Measurements from ENCODE around the gene FOXC1. TPM values are rescaled to one million over a fixed set of nuclear protein-coding genes. Genes with fewer than 3 reads are reported as not detected.

Gene FOXC1
- total RNA-seq, 1 experiment from 2014 or later = not detected

- no peak overlapping the region for H3K4me2 ChIP-seq (ENCODE audit: low read depth, low read length, poor library complexity, severe bottlenecking)
- H3K36me3 ChIP-seq (ENCODE audit: insufficient read depth, low read length) = no peaks in the 10 kb centered on the region
- DNase-seq = peak; percentile 79
Observed at GRCh38 chr6:1604158-1605003, 5.3 kb upstream of the FOXC1 start.

GRCh38 chr6:1605004-1605892 is 4.5 kb upstream of the FOXC1 start:
- no peaks in the 10 kb centered on the region for H3K9me2 ChIP-seq (replicated peaks; ENCODE audit: insufficient read depth, low read length)
- no peak overlapping the region for H2AFZ ChIP-seq (ENCODE audit: low read length)
- H3K9me3 ChIP-seq (ENCODE audit: low read length) = no peaks in the 10 kb centered on the region
- H3K27ac ChIP-seq (ENCODE audit: low read length) = no peak overlapping the region
- H3K4me1 ChIP-seq (ENCODE audit: low read length) = peaks cover 2% of the 10 kb centered on the region; the same call in 1 of the 2 replicates
- H3K79me2 ChIP-seq (ENCODE audit: low read length) = no peaks in the 10 kb centered on the region
- no peak for DNase-seq
- H4K20me1 ChIP-seq (ENCODE audit: insufficient read depth, low read depth, low read length) = no peaks in the 10 kb centered on the region
- H3K27me3 ChIP-seq (ENCODE audit: low read length) = no peaks in the 10 kb centered on the region
- no peak overlapping the region for H3K9ac ChIP-seq (ENCODE audit: low read length)
- H3K4me2 ChIP-seq (ENCODE audit: low read depth, low read length, poor library complexity, severe bottlenecking) = no peak overlapping the region
- H3K36me3 ChIP-seq (ENCODE audit: insufficient read depth, low read length) = no peaks in the 10 kb centered on the region
- H3K4me3 ChIP-seq (ENCODE audit: low read length) = no peak overlapping the region

More at GRCh38 chr6:1604158-1605003, 5.3 kb upstream of the FOXC1 start:
- no peak overlapping the region for H3K27ac ChIP-seq (ENCODE audit: low read length)
- no peak overlapping the region for H3K9ac ChIP-seq (ENCODE audit: low read length)
- H3K4me3 ChIP-seq (ENCODE audit: low read length) = no peak overlapping the region
- H2AFZ ChIP-seq (ENCODE audit: low read length) = no peak overlapping the region
- no peaks in the 10 kb centered on the region for H4K20me1 ChIP-seq (ENCODE audit: insufficient read depth, low read depth, low read length)
- H3K79me2 ChIP-seq (ENCODE audit: low read length) = no peaks in the 10 kb centered on the region
- H3K9me3 ChIP-seq (ENCODE audit: low read length) = no peaks in the 10 kb centered on the region
- no peaks in the 10 kb centered on the region for H3K27me3 ChIP-seq (ENCODE audit: low read length)
- no peaks in the 10 kb centered on the region for H3K9me2 ChIP-seq (replicated peaks; ENCODE audit: insufficient read depth, low read length)
- peaks cover 2% of the 10 kb centered on the region; the same call in 1 of the 2 replicates for H3K4me1 ChIP-seq (ENCODE audit: low read length)

GRCh38 chr6:1605893-1606779 is 3.6 kb upstream of the FOXC1 start:
- Histone ChIP-seq H3K4me1 (ENCODE audit: low read length) (peaks cover 2% of the 10 kb centered on the region; the same call in 1 of the 2 replicates), H2AFZ (ENCODE audit: low read length) (no peak overlapping the region), H3K79me2 (ENCODE audit: low read length) (no peaks in the 10 kb centered on the region), H3K9ac (ENCODE audit: low read length) (no peak overlapping the region), H3K9me2 (replicated peaks; ENCODE audit: insufficient read depth, low read length) (no peaks in the 10 kb centered on the region), H3K4me2 (ENCODE audit: low read depth, low read length, poor library complexity, severe bottlenecking) (no peak overlapping the region), H3K4me3 (ENCODE audit: low read length) (no peak overlapping the region), H3K27ac (ENCODE audit: low read length) (no peak overlapping the region), H3K9me3 (ENCODE audit: low read length) (no peaks in the 10 kb centered on the region), H3K36me3 (ENCODE audit: insufficient read depth, low read length) (no peaks in the 10 kb centered on the region), H3K27me3 (ENCODE audit: low read length) (no peaks in the 10 kb centered on the region), H4K20me1 (ENCODE audit: insufficient read depth, low read depth, low read length) (no peaks in the 10 kb centered on the region)
- peak; percentile 59 for DNase-seq

DNA sequence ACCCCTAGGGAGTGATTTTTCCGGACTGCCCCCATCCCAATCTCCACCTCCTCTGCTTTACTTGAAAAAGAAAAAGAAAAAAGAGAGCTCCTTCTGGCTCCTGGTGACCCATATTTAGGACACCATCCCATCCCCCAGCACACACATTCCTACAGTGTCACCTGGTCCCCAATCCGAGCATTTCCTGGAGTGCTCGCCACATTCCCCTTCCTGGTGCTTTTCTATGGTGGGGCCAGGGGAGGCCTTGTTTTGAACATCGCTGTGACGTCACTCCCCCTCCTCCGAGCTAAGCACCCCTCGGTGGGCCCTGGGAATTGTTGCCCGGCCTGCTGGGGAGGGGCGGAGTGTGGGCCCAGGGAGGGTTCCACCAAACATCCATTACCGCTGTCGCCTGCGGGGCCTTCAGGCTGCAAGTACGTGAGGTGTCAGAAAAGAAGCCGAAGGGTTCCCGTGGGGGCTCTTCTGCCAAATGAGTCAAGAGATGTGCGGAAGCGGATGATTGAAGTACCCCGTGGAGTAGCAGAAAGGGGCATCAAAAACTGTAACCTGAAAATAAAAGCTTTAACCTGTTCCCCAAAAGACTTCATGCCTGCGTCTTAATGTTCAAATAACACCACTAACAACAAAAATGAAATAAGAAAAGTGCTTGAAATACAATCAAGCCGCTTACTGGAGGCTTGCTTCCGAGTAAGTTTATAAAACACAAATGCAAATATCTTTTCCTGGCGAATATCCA is 2.8 kb upstream of the FOXC1 start:
- Histone ChIP-seq H3K9ac (ENCODE audit: low read length) (no peak overlapping the region), H3K79me2 (ENCODE audit: low read length) (no peaks in the 10 kb centered on the region), H3K4me2 (ENCODE audit: low read depth, low read length, poor library complexity, severe bottlenecking) (no peak overlapping the region), H3K27ac (ENCODE audit: low read length) (no peak overlapping the region), H3K36me3 (ENCODE audit: insufficient read depth, low read length) (no peaks in the 10 kb centered on the region), H3K27me3 (ENCODE audit: low read length) (no peaks in the 10 kb centered on the region), H4K20me1 (ENCODE audit: insufficient read depth, low read depth, low read length) (no peaks in the 10 kb centered on the region), H3K9me2 (replicated peaks; ENCODE audit: insufficient read depth, low read length) (no peaks in the 10 kb centered on the region), H3K4me3 (ENCODE audit: low read length) (no peak overlapping the region), H3K4me1 (ENCODE audit: low read length) (peaks cover 2% of the 10 kb centered on the region; the same call in 1 of the 2 replicates), H3K9me3 (ENCODE audit: low read length) (no peaks in the 10 kb centered on the region), H2AFZ (ENCODE audit: low read length) (no peak overlapping the region)
- DNase-seq = no peak

DNA sequence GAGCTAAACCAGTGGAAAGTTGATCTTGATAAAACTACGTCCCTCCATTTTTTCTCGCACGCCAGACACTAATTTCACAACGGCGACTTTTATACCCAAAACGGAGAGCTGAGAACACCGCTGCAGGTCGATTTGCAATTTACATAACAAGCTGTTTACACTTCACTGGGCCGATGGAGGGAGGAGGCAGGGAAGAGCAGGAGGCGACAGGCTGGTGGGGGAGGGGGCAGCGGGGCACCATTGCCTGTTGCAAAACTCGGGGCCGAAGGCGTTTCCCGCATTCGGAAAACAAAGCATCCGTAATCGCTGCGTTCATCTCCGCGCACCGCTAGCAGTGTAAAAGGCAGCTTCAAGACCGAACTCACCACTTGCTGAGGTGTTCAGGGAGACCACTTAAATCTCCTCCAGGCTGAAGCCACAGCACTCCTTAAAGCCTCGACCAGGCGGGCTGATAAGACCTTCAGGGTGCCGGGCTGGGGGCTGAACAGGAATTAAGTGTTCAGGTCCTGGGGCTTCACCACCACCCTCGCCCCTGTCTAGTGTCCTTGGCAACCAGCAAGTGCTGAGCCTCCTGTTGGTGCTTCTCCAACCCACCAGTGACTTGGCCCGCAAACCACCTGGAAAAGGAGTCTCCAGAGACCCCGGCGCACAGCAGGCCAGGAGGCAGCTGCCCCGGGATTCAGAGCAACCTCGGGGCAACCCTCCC is 2.0 kb upstream of the FOXC1 start:
- peaks cover 2% of the 10 kb centered on the region; the same call in 1 of the 2 replicates for H3K4me1 ChIP-seq (ENCODE audit: low read length)
- no peaks in the 10 kb centered on the region for H4K20me1 ChIP-seq (ENCODE audit: insufficient read depth, low read depth, low read length)
- no peak for DNase-seq
- no peaks in the 10 kb centered on the region for H3K36me3 ChIP-seq (ENCODE audit: insufficient read depth, low read length)
- no peak overlapping the region for H3K4me3 ChIP-seq (ENCODE audit: low read length)
- H3K9me3 ChIP-seq (ENCODE audit: low read length) = no peaks in the 10 kb centered on the region
- H3K79me2 ChIP-seq (ENCODE audit: low read length) = no peaks in the 10 kb centered on the region
- no peaks in the 10 kb centered on the region for H3K27me3 ChIP-seq (ENCODE audit: low read length)
- H3K9ac ChIP-seq (ENCODE audit: low read length) = no peak overlapping the region
- H3K27ac ChIP-seq (ENCODE audit: low read length) = no peak overlapping the region
- no peak overlapping the region for H3K4me2 ChIP-seq (ENCODE audit: low read depth, low read length, poor library complexity, severe bottlenecking)
- H3K9me2 ChIP-seq (replicated peaks; ENCODE audit: insufficient read depth, low read length) = no peaks in the 10 kb centered on the region
- no peak overlapping the region for H2AFZ ChIP-seq (ENCODE audit: low read length)

GRCh38 chr6:1608222-1609040 is 1.3 kb upstream of the FOXC1 start:
- no peak overlapping the region for H3K9ac ChIP-seq (ENCODE audit: low read length)

More at GRCh38 chr6:1608222-1609040, 1.3 kb upstream of the FOXC1 start:
- DNase-seq = no peak
- Histone ChIP-seq H3K4me1 (ENCODE audit: low read length) (peaks cover 2% of the 10 kb centered on the region; the same call in 1 of the 2 replicates), H3K4me3 (ENCODE audit: low read length) (no peak overlapping the region), H2AFZ (ENCODE audit: low read length) (no peak overlapping the region), H4K20me1 (ENCODE audit: insufficient read depth, low read depth, low read length) (no peaks in the 10 kb centered on the region), H3K27me3 (ENCODE audit: low read length) (no peaks in the 10 kb centered on the region), H3K9me2 (replicated peaks; ENCODE audit: insufficient read depth, low read length) (no peaks in the 10 kb centered on the region), H3K27ac (ENCODE audit: low read length) (no peak overlapping the region), H3K36me3 (ENCODE audit: insufficient read depth, low read length) (no peaks in the 10 kb centered on the region), H3K9me3 (ENCODE audit: low read length) (no peaks in the 10 kb centered on the region), H3K4me2 (ENCODE audit: low read depth, low read length, poor library complexity, severe bottlenecking) (no peak overlapping the region), H3K79me2 (ENCODE audit: low read length) (no peaks in the 10 kb centered on the region)
